Psoas muscle (tissue), 8 donors: ENCODE data around the gene PFAS. TPM values are rescaled to one million over a fixed set of nuclear protein-coding genes. Genes with fewer than 3 reads are reported as not detected.

Experiments used
- ATAC-seq, 4 donors: fragments of 200-7000 bp; cut with Tn5 transposase; one replicate each; pipeline ENCODE4 v1.9.1; 2020; ENCODE audit warnings: moderate library complexity in 3 of 4, mild to moderate bottlenecking in 2 of 4
- DNase-seq, 2 donors: peaks; one replicate each; pipeline ENCODE4 v3.0.0-alpha.2; 2020
- H3K27ac ChIP-seq: fragments of 200-600 bp; one replicate; pipeline ENCODE4 v1.8.0; 2022
- H3K27me3 ChIP-seq, 3 donors: fragments of 200-600 bp in 1 of 3; one replicate each; pipeline versions ENCODE4 v1.6.1 to v1.8.0; 2013 to 2022; ENCODE audit warnings: low read length in 2 of 3, mild to moderate bottlenecking in 2 of 3, moderate library complexity in 1 of 3; ENCODE audit not compliant: insufficient read depth in 3 of 3
- H3K36me3 ChIP-seq, 2 donors: fragments of 200-600 bp in 1 of 2; one replicate each; pipeline versions ENCODE4 v1.6.1 to v1.8.0; 2013 to 2022; ENCODE audit warnings: low read depth in 1 of 2, mild to moderate bottlenecking in 1 of 2, moderate library complexity in 1 of 2; ENCODE audit not compliant: insufficient read depth in 1 of 2
- H3K4me1 ChIP-seq: fragments of 200-600 bp; one replicate; pipeline ENCODE4 v1.8.0; 2022
- H3K4me3 ChIP-seq: fragments of 200-600 bp; one replicate; pipeline ENCODE4 v1.8.0; 2022; ENCODE audit warnings: mild to moderate bottlenecking
- H3K9me3 ChIP-seq: fragments of 200-600 bp; one replicate; pipeline ENCODE4 v1.8.0; 2022
- CTCF ChIP-seq: fragments of 200-600 bp; IDR thresholded peaks from one replicate; pipeline ENCODE4 v1.8.0; 2022; ENCODE audit warnings: antibody characterized with exemption
- WGBS, 3 donors: extraction: QIAGEN DNeasy Blood & Tissue Kit; methylation state at CpG; one replicate each; pipeline versions ENCODE4 v1.1.6 to v1.1.7; 2013; 5-methylcytosine and 5-hydroxymethylcytosine counted together
- intact Hi-C, 2 donors: fragments of 100-400 bp; cut with DNase I; formaldehyde crosslinking; loops; one replicate each; pipeline versions ENCODE4 v1.11.0 to v1.14.2; 2022
- polyA plus RNA-seq, 3 donors: library from polyadenylated mRNA; stranded (reverse); fragments of 200-250 nt; gene quantifications; one replicate each; pipeline ENCODE4 v1.2.3, GENCODE V29; 2013
- total RNA-seq, 4 donors: library from RNA; stranded (reverse); fragmentation: NEBNext Ultra II Directional in 2 of 4; extraction: Animal tissue kit (Norgen Biotek cat#: 25700) in 2 of 4; gene quantifications; one replicate each; pipeline versions ENCODE4 v1.2.1 to v1.2.4, GENCODE V29; 2021 to 2023
- donor health status: healthy with polysubstance abuse.
- donor health status: DM: no; HTN: no; CAD: no; lungs with moderate emphysema.
- donor health status: Bipolar disorder and iron deficiency.
- donor health status: healthy.
- donor health status: DM: yes; HTN: yes; CAD: no.
- donor health status: DM: no; HTN: no; CAD: no.
- donor health status: DM: no; HTN: no; CAD: no.
- donor health status: DM: yes; HTN: yes; CAD: no.

PFAS gene
- total and polyA plus RNA-seq, 7 donors = 4.9 to 15.6 (median 10.7) TPM

- DNase-seq (peak; percentile 81 to 90), ATAC-seq (peak; percentile 69 to 75 (median 70))
- Histone ChIP-seq H3K4me3 (peak overlapping the region; percentile 88), H3K36me3 (no peaks in the 10 kb centered on the region), H3K27me3 (no peaks in the 10 kb centered on the region), H3K9me3 (no peaks in the 10 kb centered on the region), H3K27ac (peak overlapping the region; percentile 93), H3K4me1 (peaks cover 9% of the 10 kb centered on the region)
- intact Hi-C loops = loop anchor here (1.0 to 5.0 kb wide), 2 partner anchors 35 to 739 kb away; partner anchors contain the start of genes POLR2A (in 1 of the 2) and SLC35G6 (in 1 of the 2)
- 0 to 1% (median 0%) methylated on average over 45 of the region's 45 CpGs for WGBS, 3 donors
- TF ChIP-seq CTCF = no peak
Observed at GRCh38 chr17:8220783-8221662, 28.1 kb upstream of the PFAS start.

- H3K27ac ChIP-seq = peak overlapping the region; percentile 93
- H3K4me3 ChIP-seq = peak overlapping the region; percentile 88
- ATAC-seq = peak; percentile 63 to 75 (median 66)
- H3K9me3 ChIP-seq = no peaks in the 10 kb centered on the region
- intact Hi-C loops = loop anchor here (1.0 to 5.0 kb wide), 5 partner anchors 35 to 740 kb away; partner anchors contain the start of genes POLR2A (in 1 of the 2), SLC25A35 (in 1 of the 2) and SLC35G6 (in 1 of the 2)
- no peaks in the 10 kb centered on the region for H3K36me3 ChIP-seq
- DNase-seq = peak; percentile 83 to 91
- peaks cover 9% of the 10 kb centered on the region for H3K4me1 ChIP-seq
- WGBS, 3 donors = 0% methylated on average over 40 of the region's 40 CpGs
- TF ChIP-seq CTCF = no peak
- no peaks in the 10 kb centered on the region for H3K27me3 ChIP-seq
Observed at GRCh38 chr17:8221663-8222379, 27.3 kb upstream of the PFAS start.

- no peaks in the 10 kb centered on the region for H3K9me3 ChIP-seq
- H3K36me3 ChIP-seq = peaks cover 0 to 1% of the 10 kb centered on the region in 2 donors
- no peak for TF ChIP-seq CTCF
- DNase-seq = no peak
- H3K4me3 ChIP-seq = peak overlapping the region; percentile 88
- peak overlapping the region; percentile 93 for H3K27ac ChIP-seq
- peak; percentile 24 to 48 (median 34) for ATAC-seq
- H3K27me3 ChIP-seq = no peaks in the 10 kb centered on the region
- WGBS, 3 donors = 1 to 2% (median 1%) methylated on average over 9 of the region's 9 CpGs
- peaks cover 12% of the 10 kb centered on the region for H3K4me1 ChIP-seq
- intact Hi-C loops = loop anchor here in 1 of 2 donors (1.0 to 5.0 kb wide), 4 partner anchors 35 to 740 kb away; partner anchors contain the start of genes POLR2A, SLC25A35 and SLC35G6
Observed at GRCh38 chr17:8222380-8222629, 26.8 kb upstream of the PFAS start.

- Histone ChIP-seq H3K27me3 (no peaks in the 10 kb centered on the region), H3K27ac (peak overlapping the region; percentile 93), H3K36me3 (peaks cover 0 to 6% of the 10 kb centered on the region in 2 donors), H3K9me3 (no peaks in the 10 kb centered on the region), H3K4me3 (peak overlapping the region; percentile 88), H3K4me1 (peaks cover 15% of the 10 kb centered on the region)
- intact Hi-C loops = loop anchor here in 1 of 2 donors (1.0 to 5.0 kb wide), 4 partner anchors 35 to 740 kb away; partner anchors contain the start of genes POLR2A, SLC25A35 and SLC35G6
- WGBS, 3 donors = 0 to 1% (median 0%) methylated on average over 44 to 49 of the region's 49 CpGs
- TF ChIP-seq CTCF = no peak
- DNase-seq (peak; percentile 95 to 97), ATAC-seq (peak; percentile 63 to 74 (median 69))
Observed at GRCh38 chr17:8222630-8223355, 26.3 kb upstream of the PFAS start.
